Lower leg skin (tissue), 3 donors: Measurements from ENCODE around the gene ZSCAN5A.

Experiments
- POLR2A ChIP-seq, 2 donors: fragments of 450-650 bp; IDR thresholded peaks; one replicate each; pipeline ENCODE4 v1.6.1; 2016 to 2017; ENCODE audit warnings: antibody characterized with exemption in 2 of 2, mild to moderate bottlenecking in 1 of 2, moderate library complexity in 1 of 2
- TF ChIP-seq, protein P1 (sequence below), 3 donors: fragments of 450-650 bp; IDR thresholded peaks; one replicate each; pipeline ENCODE4 v1.5.1; 2016; ENCODE audit warnings: antibody characterized with exemption in 3 of 3, mild to moderate bottlenecking in 3 of 3, moderate library complexity in 2 of 3

DNA sequence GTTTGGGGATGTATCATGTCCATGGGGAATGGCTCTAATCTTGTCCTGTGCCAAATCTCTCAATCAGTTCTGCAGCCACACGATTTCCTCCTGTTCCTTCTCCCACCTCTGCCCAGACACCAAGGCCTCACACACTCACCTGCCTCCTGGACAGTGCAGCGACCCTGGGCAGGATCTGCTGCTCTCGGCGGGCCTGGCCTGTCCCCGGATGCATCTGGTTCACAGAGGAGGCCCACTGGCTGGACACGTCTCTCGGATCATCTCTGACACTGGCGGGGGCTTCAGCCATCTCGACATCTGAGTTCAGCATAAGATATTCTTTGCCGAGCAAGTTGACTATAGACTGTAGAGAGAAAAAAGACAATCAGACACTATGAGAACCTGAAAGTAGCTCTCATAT lies 122.9 kb downstream of the ZSCAN5A start:
- TF ChIP-seq POLR2A (IDR thresholded peaks at IDR 0.05) = no peak
- TF ChIP-seq, protein P1, sequence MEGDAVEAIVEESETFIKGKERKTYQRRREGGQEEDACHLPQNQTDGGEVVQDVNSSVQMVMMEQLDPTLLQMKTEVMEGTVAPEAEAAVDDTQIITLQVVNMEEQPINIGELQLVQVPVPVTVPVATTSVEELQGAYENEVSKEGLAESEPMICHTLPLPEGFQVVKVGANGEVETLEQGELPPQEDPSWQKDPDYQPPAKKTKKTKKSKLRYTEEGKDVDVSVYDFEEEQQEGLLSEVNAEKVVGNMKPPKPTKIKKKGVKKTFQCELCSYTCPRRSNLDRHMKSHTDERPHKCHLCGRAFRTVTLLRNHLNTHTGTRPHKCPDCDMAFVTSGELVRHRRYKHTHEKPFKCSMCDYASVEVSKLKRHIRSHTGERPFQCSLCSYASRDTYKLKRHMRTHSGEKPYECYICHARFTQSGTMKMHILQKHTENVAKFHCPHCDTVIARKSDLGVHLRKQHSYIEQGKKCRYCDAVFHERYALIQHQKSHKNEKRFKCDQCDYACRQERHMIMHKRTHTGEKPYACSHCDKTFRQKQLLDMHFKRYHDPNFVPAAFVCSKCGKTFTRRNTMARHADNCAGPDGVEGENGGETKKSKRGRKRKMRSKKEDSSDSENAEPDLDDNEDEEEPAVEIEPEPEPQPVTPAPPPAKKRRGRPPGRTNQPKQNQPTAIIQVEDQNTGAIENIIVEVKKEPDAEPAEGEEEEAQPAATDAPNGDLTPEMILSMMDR (IDR thresholded peaks at IDR 0.05) = no peak
